H1 (cell line): ENCODE data around the gene IGLON5.

Source experiments
- CTCF ChIP-seq, 3 experiments: IDR thresholded peaks; 1 replicate in 2 of 3; 2 replicates in 1 of 3; pipeline versions ENCODE4 v1.5.1 to v1.6.1; 2011; ENCODE audit warnings: low read length in 3 of 3, mild to moderate bottlenecking in 3 of 3, inconsistent platforms in 2 of 3, low read depth in 1 of 3, moderate library complexity in 1 of 3; ENCODE audit not compliant: insufficient read depth in 1 of 3; ENCODE audit errors: control extremely low read depth in 1 of 3
- E2F6 ChIP-seq: IDR thresholded peaks from 2 replicates; pipeline ENCODE4 v1.6.1; 2012; ENCODE audit warnings: inconsistent platforms
- KDM4A ChIP-seq: IDR thresholded peaks from one replicate; pipeline ENCODE4 v1.7.1; 2012; ENCODE audit warnings: low read depth, mild to moderate bottlenecking, moderate library complexity, low read length, inconsistent platforms; ENCODE audit not compliant: severe bottlenecking
- MAX ChIP-seq: IDR thresholded peaks from 2 replicates; pipeline ENCODE4 v1.6.1; 2012; ENCODE audit warnings: inconsistent platforms
- NRF1 ChIP-seq: IDR thresholded peaks from 2 replicates; pipeline ENCODE4 v1.6.1; 2011; ENCODE audit warnings: mild to moderate bottlenecking, low read depth, low read length, improper control_type of control experiment
- POLR2A ChIP-seq, 2 experiments: IDR thresholded peaks; 1 replicate in 1 of 2; 2 replicates in 1 of 2; pipeline ENCODE4 v1.6.1; 2011; ENCODE audit warnings: low read depth in 2 of 2, low read length in 2 of 2, mild to moderate bottlenecking in 2 of 2; ENCODE audit errors: control extremely low read depth in 1 of 2
- POLR2AphosphoS5 ChIP-seq: IDR thresholded peaks from 2 replicates; pipeline ENCODE4 v1.6.1; 2011; ENCODE audit warnings: low read depth, low read length
- SIN3A ChIP-seq, 2 experiments: IDR thresholded peaks in 1 of 2; conservative IDR thresholded peaks in 1 of 2; 2 replicates each; pipeline ENCODE4 v1.6.1; 2011 to 2012; ENCODE audit warnings: low read length in 2 of 2, improper control_type of control experiment in 1 of 2, low read depth in 1 of 2, mild to moderate bottlenecking in 1 of 2

DNA sequence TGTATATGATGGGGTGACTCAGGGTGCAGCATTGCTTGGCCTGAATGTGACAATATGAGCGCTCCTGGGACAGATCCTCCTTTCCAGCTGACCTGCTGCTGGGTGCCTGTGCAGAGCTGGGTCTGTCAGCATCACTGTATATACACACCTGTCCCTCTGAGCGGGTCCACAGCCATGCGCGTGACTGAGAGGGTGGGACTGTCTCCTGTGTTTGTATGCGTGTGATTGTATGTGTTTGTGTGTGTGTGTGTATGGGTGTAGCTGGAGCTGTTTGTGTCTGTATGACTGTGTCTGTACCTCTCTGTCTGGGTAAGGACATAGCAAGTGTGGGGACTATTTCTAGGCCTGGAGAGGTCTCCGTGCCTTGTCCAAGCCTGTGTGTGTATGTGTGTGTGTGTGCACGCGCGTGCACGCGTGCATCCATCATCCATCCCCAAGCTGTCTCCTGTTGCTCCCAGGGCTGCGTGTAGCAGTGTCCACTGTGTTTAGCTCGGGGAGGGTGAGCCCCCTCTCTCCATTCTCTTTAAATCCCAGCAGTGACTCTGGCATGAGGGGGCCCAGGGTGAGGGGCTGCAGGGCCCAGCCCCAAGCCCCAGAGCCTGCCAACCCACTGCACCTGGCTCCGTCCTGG, 8.3 kb downstream of the IGLON5 start:
- TF ChIP-seq POLR2A (IDR thresholded peaks at IDR 0.05; ENCODE audit: control extremely low read depth in 1 of 2, low read depth in 2 of 2, low read length in 2 of 2): no peak
- TF ChIP-seq CTCF (IDR thresholded peaks at IDR 0.05; ENCODE audit: control extremely low read depth in 1 of 3, insufficient read depth in 1 of 3, low read depth in 1 of 3, low read length in 3 of 3): no peak
- TF ChIP-seq POLR2AphosphoS5: no peak
- TF ChIP-seq E2F6: no peak
- no peak for TF ChIP-seq NRF1
- TF ChIP-seq MAX: no peak
- no peak for TF ChIP-seq KDM4A
- TF ChIP-seq SIN3A (conservative IDR thresholded peaks at IDR 0.05 in 1 of 2, IDR thresholded peaks at IDR 0.05 in 1 of 2; ENCODE audit: low read depth in 1 of 2, low read length in 2 of 2): no peak
